Measurements from ENCODE around the gene POMT1.
"Not testable (repeated sequence)": the region's sequence is repeated elsewhere in the genome, so short reads cannot be mapped to it uniquely, and the experiment has no call there.

Gene POMT1, protein sequence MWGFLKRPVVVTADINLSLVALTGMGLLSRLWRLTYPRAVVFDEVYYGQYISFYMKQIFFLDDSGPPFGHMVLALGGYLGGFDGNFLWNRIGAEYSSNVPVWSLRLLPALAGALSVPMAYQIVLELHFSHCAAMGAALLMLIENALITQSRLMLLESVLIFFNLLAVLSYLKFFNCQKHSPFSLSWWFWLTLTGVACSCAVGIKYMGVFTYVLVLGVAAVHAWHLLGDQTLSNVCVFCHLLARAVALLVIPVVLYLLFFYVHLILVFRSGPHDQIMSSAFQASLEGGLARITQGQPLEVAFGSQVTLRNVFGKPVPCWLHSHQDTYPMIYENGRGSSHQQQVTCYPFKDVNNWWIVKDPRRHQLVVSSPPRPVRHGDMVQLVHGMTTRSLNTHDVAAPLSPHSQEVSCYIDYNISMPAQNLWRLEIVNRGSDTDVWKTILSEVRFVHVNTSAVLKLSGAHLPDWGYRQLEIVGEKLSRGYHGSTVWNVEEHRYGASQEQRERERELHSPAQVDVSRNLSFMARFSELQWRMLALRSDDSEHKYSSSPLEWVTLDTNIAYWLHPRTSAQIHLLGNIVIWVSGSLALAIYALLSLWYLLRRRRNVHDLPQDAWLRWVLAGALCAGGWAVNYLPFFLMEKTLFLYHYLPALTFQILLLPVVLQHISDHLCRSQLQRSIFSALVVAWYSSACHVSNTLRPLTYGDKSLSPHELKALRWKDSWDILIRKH

DNA sequence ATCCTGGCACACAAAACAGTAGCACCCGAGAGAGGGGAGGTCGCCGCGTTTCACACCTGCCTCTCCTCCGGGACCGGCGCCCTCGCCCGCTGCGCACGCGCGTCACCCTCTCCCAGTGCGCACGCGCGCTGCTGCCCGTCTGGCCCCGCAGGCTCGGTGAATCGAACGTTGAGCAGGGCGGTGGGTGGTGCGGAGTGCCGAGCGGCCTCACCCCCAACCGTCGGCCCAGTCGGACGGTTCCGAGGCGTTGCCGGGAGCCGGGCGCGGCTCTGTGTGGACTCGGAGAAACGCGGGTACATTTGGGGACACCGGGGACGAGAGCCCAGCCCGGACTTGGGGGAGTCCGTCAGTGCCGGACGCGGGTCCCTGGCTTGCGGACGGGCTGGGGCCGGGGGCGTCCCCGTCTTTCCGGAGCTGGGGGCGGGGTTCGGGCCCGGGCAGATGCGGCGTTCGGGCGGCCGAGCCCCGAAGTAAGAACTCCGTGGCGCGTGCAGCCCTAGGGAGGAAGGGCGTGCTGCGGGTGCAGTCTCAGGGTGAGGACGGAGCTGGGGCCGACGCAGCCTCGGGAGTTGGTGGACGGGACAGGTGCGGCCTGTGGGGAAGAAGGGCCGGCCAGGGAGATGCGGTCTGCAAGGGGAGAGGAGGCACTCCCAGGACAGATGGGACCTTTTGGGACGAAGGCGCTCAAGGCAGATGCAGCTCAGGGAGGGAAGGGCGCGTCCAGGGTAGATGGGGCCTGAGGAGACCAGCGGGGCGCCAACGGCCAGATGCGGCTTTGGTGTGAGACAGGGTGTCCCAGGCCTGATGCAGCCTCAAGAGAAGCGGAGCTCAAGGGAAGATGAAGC lies at the start of gene POMT1:
Gene POMT1, plus strand, starts transcription at position 138 of the 845 bp plus-strand sequence. CDS start 1,301 bp downstream, outside the sequence.
- DNase-seq (ENCODE audit: insufficient read length, low spot score), result peak; percentile 95
- FAIRE-seq, result no peak
- TF ChIP-seq, protein P1, sequence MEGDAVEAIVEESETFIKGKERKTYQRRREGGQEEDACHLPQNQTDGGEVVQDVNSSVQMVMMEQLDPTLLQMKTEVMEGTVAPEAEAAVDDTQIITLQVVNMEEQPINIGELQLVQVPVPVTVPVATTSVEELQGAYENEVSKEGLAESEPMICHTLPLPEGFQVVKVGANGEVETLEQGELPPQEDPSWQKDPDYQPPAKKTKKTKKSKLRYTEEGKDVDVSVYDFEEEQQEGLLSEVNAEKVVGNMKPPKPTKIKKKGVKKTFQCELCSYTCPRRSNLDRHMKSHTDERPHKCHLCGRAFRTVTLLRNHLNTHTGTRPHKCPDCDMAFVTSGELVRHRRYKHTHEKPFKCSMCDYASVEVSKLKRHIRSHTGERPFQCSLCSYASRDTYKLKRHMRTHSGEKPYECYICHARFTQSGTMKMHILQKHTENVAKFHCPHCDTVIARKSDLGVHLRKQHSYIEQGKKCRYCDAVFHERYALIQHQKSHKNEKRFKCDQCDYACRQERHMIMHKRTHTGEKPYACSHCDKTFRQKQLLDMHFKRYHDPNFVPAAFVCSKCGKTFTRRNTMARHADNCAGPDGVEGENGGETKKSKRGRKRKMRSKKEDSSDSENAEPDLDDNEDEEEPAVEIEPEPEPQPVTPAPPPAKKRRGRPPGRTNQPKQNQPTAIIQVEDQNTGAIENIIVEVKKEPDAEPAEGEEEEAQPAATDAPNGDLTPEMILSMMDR (IDR thresholded peaks at IDR 0.05; ENCODE audit: insufficient read depth, missing control alignments), result no peak

DNA sequence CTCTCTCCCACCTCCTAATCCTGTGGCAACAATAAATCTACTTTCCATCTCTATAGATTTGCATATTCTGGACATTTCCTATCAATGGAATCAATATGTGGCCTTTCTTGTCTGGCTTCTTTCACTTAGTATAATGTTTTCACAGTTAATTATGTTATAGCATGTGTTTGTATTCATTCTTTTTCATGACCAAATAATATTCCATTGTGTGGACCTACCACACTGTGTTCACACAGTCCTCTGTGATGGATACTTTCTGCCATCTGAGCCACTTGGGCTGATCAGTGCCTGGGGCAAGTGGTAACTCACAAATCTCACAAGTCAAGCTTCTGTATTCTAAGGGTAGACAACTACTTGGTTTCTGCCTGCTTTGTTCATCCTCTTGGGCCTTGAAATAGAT lies 48.7 kb upstream of the POMT1 start:
- FAIRE-seq, result no peak
- DNase-seq (ENCODE audit: insufficient read length, low spot score), result no peak
- TF ChIP-seq, protein P1 (IDR thresholded peaks at IDR 0.05; ENCODE audit: insufficient read depth, missing control alignments), result no peak

GRCh38 chr9:131455655-131456054 lies 47.1 kb upstream of the POMT1 start:
- not testable (repeated sequence) for FAIRE-seq; DNase-seq (ENCODE audit: insufficient read length, low spot score)

- no peak for FAIRE-seq
- TF ChIP-seq, protein P1 (IDR thresholded peaks at IDR 0.05; ENCODE audit: insufficient read depth, missing control alignments), result no peak
- DNase-seq (ENCODE audit: insufficient read length, low spot score), result no peak
Measured at GRCh38 chr9:131457746-131458145, 45.0 kb upstream of the POMT1 start.

DNA sequence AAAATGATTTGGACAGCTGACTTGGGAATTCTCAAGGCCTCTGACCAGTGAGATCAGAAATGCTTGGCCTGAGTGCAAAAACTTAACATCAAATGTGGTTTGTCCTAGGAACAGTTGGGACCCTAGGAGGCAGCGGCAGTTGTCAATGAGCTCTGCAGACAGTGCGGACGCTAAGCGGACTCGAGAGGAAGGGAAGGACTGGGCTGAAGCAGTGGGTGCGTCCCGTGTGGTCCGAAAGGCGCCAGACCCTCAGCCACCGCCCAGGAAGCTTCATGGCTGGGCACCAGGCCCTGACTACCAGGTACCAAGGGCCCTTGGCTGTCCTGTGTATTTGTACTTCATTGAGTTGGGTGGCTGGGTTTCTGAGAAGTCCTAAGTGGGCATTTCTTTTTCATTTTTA lies 43.7 kb upstream of the POMT1 start:
- FAIRE-seq, result no peak
- TF ChIP-seq, protein P1 (IDR thresholded peaks at IDR 0.05; ENCODE audit: insufficient read depth, missing control alignments), result no peak
- DNase-seq (ENCODE audit: insufficient read length, low spot score), result no peak

DNA sequence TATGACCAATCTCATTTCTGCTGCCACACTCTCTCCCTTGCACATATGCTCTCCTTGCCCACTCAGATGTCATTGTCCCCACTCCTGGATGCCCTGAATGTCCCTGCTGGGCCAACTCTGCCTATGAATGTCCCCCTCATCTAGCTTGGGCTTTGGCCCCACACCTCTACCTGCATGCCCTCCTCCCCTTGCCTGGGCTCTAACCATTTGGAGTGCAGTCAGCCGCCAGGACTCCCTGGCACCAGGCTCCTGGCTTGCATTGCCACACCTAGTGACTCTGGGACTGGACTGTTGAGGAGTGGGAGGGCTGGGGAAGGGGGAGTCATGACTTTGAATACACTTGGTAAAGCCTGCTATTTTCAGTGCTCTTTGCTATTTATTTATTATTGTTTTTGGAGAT lies 41.6 kb upstream of the POMT1 start:
- DNase-seq (ENCODE audit: insufficient read length, low spot score), result no peak
- TF ChIP-seq, protein P1 (IDR thresholded peaks at IDR 0.05; ENCODE audit: insufficient read depth, missing control alignments), result no peak
- FAIRE-seq, result no peak

DNA sequence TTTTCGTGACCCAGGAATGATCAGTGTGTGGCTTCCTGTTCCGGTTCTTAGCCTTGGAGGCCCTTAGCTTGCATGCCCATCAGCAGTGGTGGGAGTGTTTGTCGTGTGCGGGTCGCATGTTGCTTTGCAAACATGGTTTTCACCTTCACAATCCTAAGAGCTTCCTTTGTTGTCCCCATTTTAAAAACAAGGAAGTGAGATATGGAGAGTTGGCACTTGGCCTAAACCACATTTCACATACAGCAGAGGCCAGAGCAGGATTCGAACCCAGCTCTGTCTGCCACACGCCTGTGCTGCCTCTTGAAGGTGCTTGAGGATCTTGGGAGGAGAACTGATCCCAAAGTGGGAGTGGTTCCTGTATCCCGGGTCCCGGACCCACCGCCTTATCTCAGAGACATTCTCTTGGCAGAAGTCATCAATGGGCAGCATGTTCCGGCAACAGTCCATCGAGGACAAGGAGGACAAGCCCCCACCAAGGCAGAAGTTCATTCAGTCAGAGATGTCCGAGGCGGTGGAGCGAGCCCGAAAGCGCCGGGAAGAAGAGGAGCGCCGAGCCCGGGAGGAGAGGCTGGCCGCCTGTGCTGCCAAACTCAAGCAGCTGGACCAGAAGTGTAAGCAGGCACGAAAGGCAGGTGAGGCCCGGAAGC lies 38.2 kb upstream of the POMT1 start:
- no peak for FAIRE-seq
- TF ChIP-seq, protein P1 (IDR thresholded peaks at IDR 0.05; ENCODE audit: insufficient read depth, missing control alignments), result no peak

More for the DNA sequence above, 38.2 kb upstream of the POMT1 start:
- DNase-seq (ENCODE audit: insufficient read length, low spot score), result no peak
